ENCODE results near the gene ANKRD1. TPM values are rescaled to one million over a fixed set of nuclear protein-coding genes. Genes with fewer than 3 reads are reported as not detected.
A peak's percentile ranks its signal among the peaks of the same experiment; 100 is the strongest.
"Not testable (repeated sequence)": the region's sequence is repeated elsewhere in the genome, so short reads cannot be mapped to it uniquely, and the experiment has no call there.

Gene ANKRD1
- polyA plus RNA-seq, 6 donors from 2014 or later = not detected

- Mint-ChIP-seq H3K4me1 (no peaks in the 10 kb centered on the region), H3K27ac (peak overlapping the region in 1 of 6 donors; percentile 32), H3K36me3 (peaks cover 24 to 39% of the 10 kb centered on the region in 2 donors), H3K27me3 (no peaks in the 10 kb centered on the region), H3K9me3 (no peaks in the 10 kb centered on the region), H3K4me3 (no peak overlapping the region)
- DNase-seq = no peak
- ATAC-seq (ENCODE audit: low read depth in 2 of 2) = no peak
Measured at GRCh38 chr10:90884431-90884830, 36.5 kb downstream of the ANKRD1 start.

GRCh38 chr10:90880059-90880719, 40.7 kb downstream of the ANKRD1 start:
- H3K4me3 Mint-ChIP-seq, H3K27me3 Mint-ChIP-seq, H3K9me3 Mint-ChIP-seq, H3K4me1 Mint-ChIP-seq: not testable (repeated sequence)
- Mint-ChIP-seq H3K36me3 (peaks cover 11 to 22% of the 10 kb centered on the region in 2 donors), H3K27ac (peak overlapping the region in 1 of 6 donors; percentile 22)
- ATAC-seq (ENCODE audit: low read depth in 2 of 2) = peak; percentile 12 to 35
- peak; percentile 24 for DNase-seq

GRCh38 chr10:90879062-90879461, 41.8 kb downstream of the ANKRD1 start:
- DNase-seq (no peak), ATAC-seq (ENCODE audit: low read depth in 2 of 2) (no peak)
- H3K9me3 Mint-ChIP-seq = no peaks in the 10 kb centered on the region
- H3K27ac Mint-ChIP-seq = no peak overlapping the region
- no peak overlapping the region for H3K4me3 Mint-ChIP-seq
- peaks cover 3 to 6% (median 4%) of the 10 kb centered on the region in 3 donors for H3K4me1 Mint-ChIP-seq
- peaks cover 11 to 15% of the 10 kb centered on the region in 2 donors for H3K36me3 Mint-ChIP-seq
- no peaks in the 10 kb centered on the region for H3K27me3 Mint-ChIP-seq

GRCh38 chr10:90872648-90873020, 48.3 kb downstream of the ANKRD1 start:
- Mint-ChIP-seq H3K9me3 (peaks cover 0 to 12% (median 3%) of the 10 kb centered on the region in 7 donors), H3K27me3 (peaks cover 13 to 20% (median 20%) of the 10 kb centered on the region in 3 donors), H3K4me1 (peaks cover 27 to 34% (median 30%) of the 10 kb centered on the region in 3 donors), H3K27ac (peak overlapping the region in 4 of 6 donors; percentile 87 to 96 (median 94)), H3K36me3 (peaks cover 11 to 18% of the 10 kb centered on the region in 2 donors), H3K4me3 (peak overlapping the region; percentile 86 to 100 (median 97))
- ATAC-seq (ENCODE audit: low read depth in 2 of 2) (no peak), DNase-seq (no peak)

- DNase-seq (peak; percentile 82), ATAC-seq (ENCODE audit: low read depth in 2 of 2) (peak; percentile 99)
- Mint-ChIP-seq H3K4me1 (peaks cover 27 to 34% (median 30%) of the 10 kb centered on the region in 3 donors), H3K4me3 (peak within 1 kb of the TSS; percentile 86 to 100 (median 97)), H3K27me3 (peaks cover 17 to 26% (median 26%) of the 10 kb centered on the region in 3 donors), H3K9me3 (peaks cover 0 to 12% (median 3%) of the 10 kb centered on the region in 7 donors), H3K27ac (peak within 1 kb of the TSS; percentile 78 to 96 (median 92)), H3K36me3 (peaks cover 11 to 18% of the 10 kb centered on the region in 2 donors)
Measured at GRCh38 chr10:90871766-90872647, 48.9 kb downstream of the ANKRD1 start, which contains the start of gene RPP30. TSS of gene RPP30 (plus strand) at chr10:90871974. CDS start at chr10:90871987, 13 bp downstream.

- Mint-ChIP-seq H3K27ac (peak overlapping the region; percentile 78 to 96 (median 92)), H3K4me3 (peak overlapping the region; percentile 86 to 100 (median 97)), H3K4me1 (peaks cover 27 to 34% (median 30%) of the 10 kb centered on the region in 3 donors), H3K27me3 (peaks cover 23 to 33% (median 33%) of the 10 kb centered on the region in 3 donors), H3K9me3 (peaks cover 0 to 12% (median 3%) of the 10 kb centered on the region in 7 donors), H3K36me3 (peaks cover 6 to 14% of the 10 kb centered on the region in 2 donors)
- ATAC-seq (ENCODE audit: low read depth in 2 of 2) (peak; percentile 65 to 66), DNase-seq (peak; percentile 47)
Measured at GRCh38 chr10:90871279-90871765, 49.6 kb downstream of the ANKRD1 start.

GRCh38 chr10:90866050-90866598, 54.8 kb downstream of the ANKRD1 start:
- Mint-ChIP-seq H3K27me3 (peaks cover 42 to 58% (median 56%) of the 10 kb centered on the region in 3 donors), H3K27ac (no peak overlapping the region), H3K36me3 (peaks cover 0 to 7% of the 10 kb centered on the region in 2 donors), H3K4me3 (no peak overlapping the region), H3K9me3 (peaks cover 0 to 12% (median 3%) of the 10 kb centered on the region in 7 donors), H3K4me1 (peaks cover 4 to 8% (median 5%) of the 10 kb centered on the region in 3 donors)
- no peak for DNase-seq
- no peak for ATAC-seq (ENCODE audit: low read depth in 2 of 2)

GRCh38 chr10:90865401-90865800, 55.5 kb downstream of the ANKRD1 start:
- H3K4me1 Mint-ChIP-seq = peaks cover 0 to 1% (median 0%) of the 10 kb centered on the region in 3 donors
- H3K9me3 Mint-ChIP-seq = peaks cover 0 to 12% (median 3%) of the 10 kb centered on the region in 7 donors
- no peak for ATAC-seq (ENCODE audit: low read depth in 2 of 2)
- H3K27ac Mint-ChIP-seq = no peak overlapping the region
- peaks cover 42 to 58% (median 56%) of the 10 kb centered on the region in 3 donors for H3K27me3 Mint-ChIP-seq
- peaks cover 0 to 7% of the 10 kb centered on the region in 2 donors for H3K36me3 Mint-ChIP-seq
- no peak overlapping the region for H3K4me3 Mint-ChIP-seq
- DNase-seq = peak; percentile 14

- Mint-ChIP-seq H3K36me3 (no peaks in the 10 kb centered on the region), H3K9me3 (no peaks in the 10 kb centered on the region), H3K27me3 (peaks cover 28 to 43% (median 38%) of the 10 kb centered on the region in 3 donors), H3K27ac (no peak overlapping the region), H3K4me3 (no peak overlapping the region), H3K4me1 (peaks cover 4 to 6% (median 6%) of the 10 kb centered on the region in 3 donors)
- peak; percentile 25 for DNase-seq
- no peak for ATAC-seq (ENCODE audit: low read depth in 2 of 2)
Measured at GRCh38 chr10:90862908-90863514, 57.9 kb downstream of the ANKRD1 start.

Other genes starting within 250 kb of the ANKRD1 start
- not detected for gene HTR7, start 63.0 kb downstream of the ANKRD1 start, polyA plus RNA-seq (ENCODE audit: low read depth in 6 of 6)
- 10 to 100 TPM; 21.6 to 57.4 (median 50.7) TPM for gene RPP30, start 49.1 kb downstream of the ANKRD1 start, polyA plus RNA-seq (ENCODE audit: low read depth in 6 of 6)

Data from naive B cell (primary cell).